Heart left ventricle (tissue), 16 donors: ENCODE data around the gene CALM3. TPM values are rescaled to one million over a fixed set of nuclear protein-coding genes. Genes with fewer than 3 reads are reported as not detected.
A peak's percentile ranks its signal among the peaks of the same experiment; 100 is the strongest.

Source experiments
- ATAC-seq, 4 donors: fragments of 200-7000 bp; cut with Tn5 transposase; one replicate each; pipeline ENCODE4 v1.9.1; 2020 to 2022; ENCODE audit warnings: moderate library complexity in 4 of 4, mild to moderate bottlenecking in 3 of 4, moderate number of reproducible peaks in 1 of 4
- DNase-seq, 5 donors: peaks; one replicate each; pipeline ENCODE4 v3.0.0-alpha.2; 2020
- H3K27ac ChIP-seq, 12 donors: fragments of 200-600 bp; sonication (generic) in 4 of 12; one replicate each; pipeline versions ENCODE4 v1.5.0 to v1.8.0; 2016 to 2022; ENCODE audit warnings: mild to moderate bottlenecking in 2 of 12
- H3K27me3 ChIP-seq, 9 donors: fragments of 200-600 bp; sonication (generic) in 2 of 9; one replicate each; pipeline versions ENCODE4 v1.5.1 to v1.8.0; 2016 to 2022; ENCODE audit warnings: mild to moderate bottlenecking in 3 of 9
- H3K36me3 ChIP-seq, 9 donors: fragments of 200-600 bp; sonication (generic) in 2 of 9; one replicate each; pipeline versions ENCODE4 v1.5.0 to v1.8.0; 2018 to 2022; ENCODE audit warnings: mild to moderate bottlenecking in 2 of 9
- H3K4me1 ChIP-seq, 12 donors: fragments of 200-600 bp; sonication (generic) in 4 of 12; one replicate each; pipeline versions ENCODE4 v1.5.0 to v1.8.0; 2016 to 2022; ENCODE audit warnings: mild to moderate bottlenecking in 3 of 12
- H3K4me3 ChIP-seq, 12 donors: fragments of 200-600 bp; sonication (generic) in 4 of 12; one replicate each; pipeline versions ENCODE4 v1.5.0 to v1.8.0; 2017 to 2022; ENCODE audit warnings: mild to moderate bottlenecking in 9 of 12, moderate library complexity in 4 of 12
- H3K9me3 ChIP-seq, 12 donors: fragments of 200-600 bp; sonication (generic) in 4 of 12; one replicate each; pipeline versions ENCODE4 v1.5.0 to v1.8.0; 2016 to 2022; ENCODE audit warnings: mild to moderate bottlenecking in 1 of 12
- CTCF ChIP-seq, 12 donors: fragments of 200-600 bp; sonication (generic) in 4 of 12; IDR thresholded peaks; one replicate each; pipeline versions ENCODE4 v1.5.0 to v1.8.0; 2018 to 2022; ENCODE audit warnings: antibody characterized with exemption in 12 of 12, mild to moderate bottlenecking in 5 of 12
- POLR2A ChIP-seq, 2 donors: fragments of 450-650 bp; IDR thresholded peaks; one replicate each; pipeline ENCODE4 v1.6.1; 2017; ENCODE audit warnings: antibody characterized with exemption in 2 of 2, mild to moderate bottlenecking in 2 of 2, moderate library complexity in 2 of 2
- WGBS, 4 donors: extraction: QIAGEN DNeasy Blood & Tissue Kit in 2 of 4; methylation state at CpG; one replicate each; pipeline versions ENCODE4 v1.1.5 to v1.1.7; 2013 to 2018; 5-methylcytosine and 5-hydroxymethylcytosine counted together
- intact Hi-C, 10 donors: fragments of 100-400 bp; cut with DNase I; formaldehyde crosslinking; loops; one replicate each; pipeline versions ENCODE4 v1.11.1 to v1.14.2; 2022
- polyA plus RNA-seq, 2 donors: library from polyadenylated mRNA; stranded (reverse); fragments of 200-250 nt; gene quantifications; one replicate each; pipeline ENCODE4 v1.2.3, GENCODE V29; 2013
- total RNA-seq, 9 donors: library from RNA; depleted of rRNA in 2 of 9; stranded (reverse); fragments of >200 nt in 2 of 9; fragmentation: NEBNext Ultra II Directional in 3 of 9; extraction: Animal tissue kit (Norgen Biotek cat#: 25700) in 3 of 9; gene quantifications; one replicate each; pipeline versions ENCODE4 v1.1.0 to v1.2.4, GENCODE V29; 2016 to 2023
- donor health status: ischemic (EF 13 %, LVEDD 7.1; RV severe dilation, severe dysfunction).
- donor health status: healthy with polysubstance abuse.
- donor health status: DM: no; HTN: yes; CAD: no.
- donor health status: DM: no; HTN: no; CAD: no.
- donor health status: ischemic (EF 25% LVEDD 6.9; RV normal size, moderate dysfunction).
- donor health status: ischemic (EF 25% LVEDD 5.7; RV mildly dilated, moderate dysfunction).
- donor health status: healthy.
- donor health status: DM: yes; HTN: yes; CAD: no.
- donor health status: ischemic (EF 35%, LVEDD 5.7; RV mildly dilated, moderate dysfunction).
- donor health status: nonischemic (EF 11% LVEDD 7.7; RV severe dilation, severe dysfunction).
- donor health status: DM: yes; HTN: yes; CAD: no.
- donor health status: PGD.
- donor health status: ischemic (EF 29% LVEDD 5.4; RV normal size, mild dysfunction).
- donor health status: nonischemic (EF 23%, LVEDD 6.1; RV moderate dilation, normal function).

The CALM3 gene
- total and polyA plus RNA-seq, 11 donors = 204 to 417 (median 290) TPM

GRCh38 chr19:46610851-46611770 is 10.0 kb downstream of the CALM3 start:
- ATAC-seq = peak in 1 of 4 donors; percentile 1
- WGBS, 4 donors = 75 to 84% (median 81%) methylated on average over 17 of the region's 17 CpGs
- peak in 2 of 5 donors; percentile 19 to 30 for DNase-seq
- Histone ChIP-seq H3K27ac (peak overlapping the region in 1 of 12 donors; percentile 18), H3K36me3 (peaks cover 0 to 47% (median 41%) of the 10 kb centered on the region in 9 donors), H3K27me3 (no peaks in the 10 kb centered on the region), H3K4me1 (peaks cover 0 to 37% (median 8%) of the 10 kb centered on the region in 12 donors), H3K4me3 (no peak overlapping the region), H3K9me3 (no peaks in the 10 kb centered on the region)
- TF ChIP-seq POLR2A (IDR thresholded peaks at IDR 0.05) = no peak
- TF ChIP-seq CTCF (IDR thresholded peaks at IDR 0.05) = no peak
- intact Hi-C loops = loop anchor here in 2 of 10 donors (10.0 kb wide), 2 partner anchors 134 to 234 kb away; partner anchors contain the start of genes FKRP (in 1 of the 2) and STRN4 (in 1 of the 2)

DNA sequence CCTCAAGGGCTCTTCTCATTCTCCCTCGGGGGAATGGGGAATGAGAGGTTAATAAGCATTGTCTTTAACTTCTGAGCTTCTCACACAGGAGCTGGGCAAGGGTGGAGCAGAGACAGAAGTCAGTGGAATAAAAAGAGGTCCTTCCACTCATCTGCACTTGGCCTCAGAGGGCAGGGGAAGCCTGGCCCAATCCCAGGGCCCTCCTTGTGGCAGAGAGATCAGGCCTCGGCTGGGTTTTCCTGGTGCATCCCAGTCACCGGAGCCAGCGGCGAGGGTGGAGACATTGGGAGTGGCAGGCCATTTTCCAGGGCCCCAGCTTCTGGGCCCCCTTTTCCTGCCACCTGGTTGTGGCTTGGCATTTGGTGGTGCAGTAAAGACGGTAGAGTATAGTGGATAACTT is 10.6 kb downstream of the CALM3 start:
- peaks cover 0 to 38% (median 8%) of the 10 kb centered on the region in 12 donors for H3K4me1 ChIP-seq
- WGBS, 4 donors = 60 to 78% (median 73%) methylated on average over 5 to 6 of the region's 6 CpGs
- intact Hi-C loops = loop anchor here in 2 of 10 donors (2.0 to 10.0 kb wide), 3 partner anchors 51 to 233 kb away; partner anchors contain the start of genes FKRP (in 1 of the 2) and STRN4 (in 1 of the 2)
- no peaks in the 10 kb centered on the region for H3K9me3 ChIP-seq
- peaks cover 0 to 40% (median 34%) of the 10 kb centered on the region in 9 donors for H3K36me3 ChIP-seq
- ATAC-seq (no peak), DNase-seq (peak in 2 of 5 donors; percentile 15 to 55)
- H3K4me3 ChIP-seq = no peak overlapping the region
- H3K27me3 ChIP-seq = no peaks in the 10 kb centered on the region
- H3K27ac ChIP-seq = peak overlapping the region in 1 of 12 donors; percentile 18
- TF ChIP-seq CTCF (IDR thresholded peaks at IDR 0.05) (no peak), POLR2A (IDR thresholded peaks at IDR 0.05) (no peak)

GRCh38 chr19:46613525-46613924 is 12.4 kb downstream of the CALM3 start:
- TF ChIP-seq POLR2A (IDR thresholded peaks at IDR 0.05) (no peak), CTCF (IDR thresholded peaks at IDR 0.05) (no peak)
- Histone ChIP-seq H3K4me1 (peaks cover 0 to 48% (median 17%) of the 10 kb centered on the region in 12 donors), H3K4me3 (no peak overlapping the region), H3K9me3 (no peaks in the 10 kb centered on the region), H3K27me3 (no peaks in the 10 kb centered on the region), H3K36me3 (peaks cover 0 to 23% (median 17%) of the 10 kb centered on the region in 9 donors), H3K27ac (no peak overlapping the region)
- ATAC-seq (no peak), DNase-seq (peak in 3 of 5 donors; percentile 23 to 59 (median 28))
- intact Hi-C loops = loop anchor here in 3 of 10 donors (1.0 to 10.0 kb wide), 4 partner anchors 49 to 231 kb away; partner anchors contain the start of genes FKRP (in 1 of the 3) and STRN4 (in 1 of the 3)
- WGBS, 4 donors = 89 to 93% (median 90%) methylated on average over 22 of the region's 22 CpGs
